Activated naive CD4-positive, alpha-beta T cell treated with Interleukin-2 at 50 U/mL for 16 hours (primary cell): ENCODE results near the gene GPR45.
"Not testable (repeated sequence)": the region's sequence is repeated elsewhere in the genome, so short reads cannot be mapped to it uniquely, and the experiment has no call there.

ENCODE experiments used
- DNase-seq: peaks from one replicate; pipeline ENCODE4 v3.0.0-alpha.2; 2020

Gene GPR45, protein sequence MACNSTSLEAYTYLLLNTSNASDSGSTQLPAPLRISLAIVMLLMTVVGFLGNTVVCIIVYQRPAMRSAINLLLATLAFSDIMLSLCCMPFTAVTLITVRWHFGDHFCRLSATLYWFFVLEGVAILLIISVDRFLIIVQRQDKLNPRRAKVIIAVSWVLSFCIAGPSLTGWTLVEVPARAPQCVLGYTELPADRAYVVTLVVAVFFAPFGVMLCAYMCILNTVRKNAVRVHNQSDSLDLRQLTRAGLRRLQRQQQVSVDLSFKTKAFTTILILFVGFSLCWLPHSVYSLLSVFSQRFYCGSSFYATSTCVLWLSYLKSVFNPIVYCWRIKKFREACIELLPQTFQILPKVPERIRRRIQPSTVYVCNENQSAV

DNA sequence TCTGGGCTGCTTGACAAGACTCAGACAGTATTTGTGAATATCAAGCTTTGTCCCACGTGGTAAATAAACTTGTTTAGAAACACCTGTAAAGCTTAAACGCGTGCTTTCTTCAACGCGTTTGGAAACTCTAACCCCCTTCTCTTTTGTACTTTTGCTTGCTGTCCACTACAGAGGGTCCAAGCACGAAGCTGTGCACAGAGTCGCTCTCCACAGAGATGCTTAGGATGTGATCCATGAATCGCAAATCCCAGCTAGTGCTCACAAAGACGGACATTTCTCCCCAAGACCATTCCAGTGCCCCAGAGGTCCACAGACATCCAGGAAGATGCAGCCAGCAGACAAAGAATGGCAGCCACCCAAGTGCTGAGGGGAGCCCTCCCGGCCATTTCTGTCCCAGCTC is at the start of gene GPR45:
GPR45 (plus strand) TSS at position 301 of the 400 bp plus-strand sequence. CDS start 116 bp downstream, outside the sequence.
- no peak for DNase-seq

DNA sequence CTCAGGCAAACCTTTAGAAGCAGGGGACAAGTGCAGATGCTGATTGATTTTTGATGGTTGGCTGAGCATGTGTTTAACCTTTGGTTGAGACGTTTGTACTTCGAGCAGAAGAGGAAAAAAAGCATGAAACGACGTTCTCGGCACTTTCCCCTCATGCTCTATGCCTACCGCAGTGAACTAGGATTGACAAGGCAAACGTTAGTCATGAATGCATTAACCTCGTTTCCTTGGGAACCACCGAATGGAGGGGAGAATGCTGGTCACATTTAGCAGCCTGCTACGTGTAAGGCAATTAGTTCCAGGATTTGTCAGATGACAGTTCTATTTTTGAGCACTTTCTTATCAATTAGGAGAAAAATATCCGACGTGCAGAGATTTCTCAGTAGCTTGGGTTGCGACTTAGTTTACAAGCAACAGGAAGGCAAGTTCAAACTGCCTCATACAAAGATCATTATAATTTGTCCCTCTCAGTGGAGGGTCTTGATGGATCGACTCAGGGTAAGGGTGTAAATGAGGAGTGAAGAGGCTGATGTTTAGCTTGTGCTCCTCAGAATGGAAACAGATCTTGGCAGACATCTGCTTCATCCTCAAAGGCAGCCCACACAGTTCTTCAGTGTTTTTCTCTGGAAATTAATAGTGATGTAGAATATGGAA is 47.4 kb upstream of the GPR45 start:
- no peak for DNase-seq

DNA sequence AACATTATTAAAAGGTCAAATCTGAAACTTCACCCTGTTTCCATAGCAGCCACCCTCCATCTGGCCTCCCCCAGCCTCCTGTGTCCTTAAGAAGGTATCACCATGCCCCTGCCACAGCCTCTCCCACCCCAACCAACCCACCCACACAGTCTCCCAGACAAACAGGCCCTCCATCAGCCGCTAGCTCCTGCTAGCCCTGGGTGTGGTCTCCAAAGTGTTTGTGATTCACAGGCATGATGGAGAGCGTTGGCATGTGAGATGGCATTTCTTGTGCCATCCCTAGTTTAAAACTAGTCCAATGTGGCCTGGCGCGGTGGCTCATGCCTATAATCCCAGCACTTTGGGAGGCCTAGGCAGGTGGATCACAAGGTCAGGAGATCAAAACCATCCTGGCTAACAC is 44.9 kb upstream of the GPR45 start:
- no peak for DNase-seq

DNA sequence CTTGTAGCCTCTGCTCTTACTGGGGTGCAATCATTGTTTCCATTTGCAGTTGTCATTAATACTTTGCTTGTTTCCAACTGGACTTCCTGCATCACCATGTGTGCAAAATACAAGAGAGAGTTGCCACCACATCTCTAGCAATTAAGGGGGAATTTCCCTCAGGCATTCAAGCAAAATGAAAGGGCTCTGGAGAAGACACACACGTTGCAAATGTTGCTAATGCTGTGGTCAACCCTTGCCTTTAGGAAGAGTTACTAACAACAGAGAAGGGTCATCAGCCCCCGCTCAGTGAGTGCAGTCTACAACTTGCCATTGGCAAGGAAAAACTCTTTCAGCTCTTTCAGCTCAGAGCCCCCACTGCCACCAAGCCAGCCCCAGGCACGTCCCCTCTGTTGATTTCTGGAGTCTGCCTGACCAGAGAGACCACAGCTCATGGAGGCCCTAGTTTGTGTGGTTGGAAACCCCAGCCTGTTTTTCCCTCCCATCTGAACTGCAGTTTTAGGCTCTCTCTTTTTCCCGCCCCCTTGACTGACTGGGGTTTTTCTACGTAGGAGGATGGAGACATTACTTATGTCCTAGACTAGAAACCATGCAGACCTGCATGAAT is 25.9 kb upstream of the GPR45 start:
- DNase-seq, result no peak

DNA sequence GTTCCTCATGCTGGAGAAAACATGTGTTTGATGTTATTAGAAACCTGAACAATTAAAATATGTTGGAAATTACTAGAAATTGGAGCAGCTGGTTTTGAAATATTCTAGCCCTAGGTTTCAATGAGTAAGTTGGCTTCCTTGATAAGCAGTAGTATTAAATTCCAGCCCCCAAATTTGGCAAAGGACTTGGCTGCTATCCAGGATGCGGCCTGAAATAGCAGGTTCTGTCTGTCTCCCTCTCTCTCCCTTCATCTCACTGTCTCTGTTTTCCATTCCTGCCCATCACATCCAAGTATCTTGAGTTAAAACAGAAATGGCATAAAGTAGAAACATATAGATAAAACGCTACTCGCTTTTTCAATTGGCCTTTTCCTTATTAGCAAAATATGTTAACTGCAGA is 20.9 kb upstream of the GPR45 start:
- DNase-seq, result no peak

DNA sequence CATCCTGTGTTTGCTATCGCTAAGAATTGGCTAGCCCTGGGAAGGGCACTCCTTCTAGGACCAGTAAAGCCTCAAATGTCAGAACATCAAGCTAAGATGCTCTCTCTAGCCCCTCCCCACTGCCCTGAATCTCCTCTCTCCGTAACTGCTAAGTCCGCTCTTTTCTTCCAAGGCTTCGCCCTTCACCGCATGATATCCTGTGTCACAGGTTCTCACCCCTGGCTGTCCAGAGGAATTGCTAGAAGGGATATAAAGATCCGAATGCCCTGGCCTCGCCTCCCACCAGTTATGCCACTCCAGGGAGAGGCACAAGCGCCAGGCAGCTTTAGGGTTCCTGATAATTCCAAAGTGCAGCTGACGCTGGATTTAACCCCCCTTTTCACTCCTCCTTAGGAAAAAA is 17.1 kb upstream of the GPR45 start:
- DNase-seq, result no peak

DNA sequence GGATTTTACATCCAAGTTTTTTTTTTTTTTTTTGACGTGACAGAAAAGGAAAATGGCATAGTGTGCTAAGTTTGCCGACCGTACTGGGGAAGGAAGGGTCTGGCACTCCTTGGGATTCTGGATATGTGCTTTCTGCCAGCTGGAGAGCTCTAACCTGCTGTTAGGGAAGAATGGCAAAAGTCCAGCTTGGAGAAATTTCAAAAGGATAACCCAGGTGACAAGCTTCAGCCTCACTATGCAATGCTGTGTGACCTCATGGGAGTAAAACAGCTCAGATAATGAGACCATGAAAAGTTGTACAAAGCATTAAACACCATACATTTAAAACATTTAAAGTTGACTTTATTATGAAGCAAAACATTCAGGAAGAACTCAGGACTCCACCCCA is 10.3 kb upstream of the GPR45 start:
- no peak for DNase-seq

DNA sequence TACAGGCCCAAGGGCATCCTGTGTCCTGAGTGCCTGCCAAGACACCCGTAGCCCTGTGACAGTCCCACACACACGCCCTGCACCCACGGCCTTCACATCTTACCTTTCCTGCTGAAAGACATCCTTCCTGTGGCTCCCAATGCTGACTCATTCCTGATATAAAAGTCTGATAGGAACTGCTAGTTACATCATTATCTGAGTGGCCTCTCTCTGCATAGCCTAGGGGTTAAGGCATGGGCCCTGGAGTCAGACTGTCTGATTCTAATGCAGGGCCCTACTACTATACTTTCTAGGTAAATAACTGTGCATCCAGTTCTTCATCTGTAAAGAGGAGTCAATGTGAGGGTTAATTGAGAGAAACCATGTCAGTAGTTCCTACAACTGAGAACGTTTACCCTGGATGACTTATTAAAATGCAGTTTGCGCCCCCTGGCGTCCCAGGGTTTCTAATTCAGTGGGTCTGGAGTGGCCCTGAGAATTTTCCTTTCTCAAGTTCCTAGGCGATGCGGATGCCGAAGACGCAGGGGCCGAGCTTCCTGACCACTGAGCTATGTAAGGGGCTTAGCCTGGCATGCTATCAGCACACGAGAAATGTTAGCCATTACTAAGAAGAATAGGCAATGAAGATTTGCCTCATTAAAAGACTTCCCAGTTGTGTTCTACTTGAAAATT is 6.0 kb upstream of the GPR45 start:
- DNase-seq, result peak; percentile 62

DNA sequence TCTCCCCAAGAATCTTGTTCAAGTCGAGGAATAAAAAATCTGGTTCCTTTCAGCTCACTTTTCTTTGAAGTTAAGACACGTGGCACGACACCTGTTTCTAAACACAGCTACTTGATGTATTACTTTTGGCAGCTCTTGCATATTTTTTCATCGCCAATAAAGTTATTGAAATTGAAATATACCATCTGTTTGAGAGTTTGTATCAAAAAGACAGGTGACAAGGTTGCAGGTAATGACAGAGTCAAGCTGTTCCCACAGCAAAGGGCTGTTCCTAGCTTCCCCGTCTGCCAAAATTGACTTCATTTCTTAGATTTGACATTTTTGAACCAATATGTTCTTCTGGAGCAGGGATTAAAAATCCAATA is 5.5 kb upstream of the GPR45 start:
- no peak for DNase-seq

DNA sequence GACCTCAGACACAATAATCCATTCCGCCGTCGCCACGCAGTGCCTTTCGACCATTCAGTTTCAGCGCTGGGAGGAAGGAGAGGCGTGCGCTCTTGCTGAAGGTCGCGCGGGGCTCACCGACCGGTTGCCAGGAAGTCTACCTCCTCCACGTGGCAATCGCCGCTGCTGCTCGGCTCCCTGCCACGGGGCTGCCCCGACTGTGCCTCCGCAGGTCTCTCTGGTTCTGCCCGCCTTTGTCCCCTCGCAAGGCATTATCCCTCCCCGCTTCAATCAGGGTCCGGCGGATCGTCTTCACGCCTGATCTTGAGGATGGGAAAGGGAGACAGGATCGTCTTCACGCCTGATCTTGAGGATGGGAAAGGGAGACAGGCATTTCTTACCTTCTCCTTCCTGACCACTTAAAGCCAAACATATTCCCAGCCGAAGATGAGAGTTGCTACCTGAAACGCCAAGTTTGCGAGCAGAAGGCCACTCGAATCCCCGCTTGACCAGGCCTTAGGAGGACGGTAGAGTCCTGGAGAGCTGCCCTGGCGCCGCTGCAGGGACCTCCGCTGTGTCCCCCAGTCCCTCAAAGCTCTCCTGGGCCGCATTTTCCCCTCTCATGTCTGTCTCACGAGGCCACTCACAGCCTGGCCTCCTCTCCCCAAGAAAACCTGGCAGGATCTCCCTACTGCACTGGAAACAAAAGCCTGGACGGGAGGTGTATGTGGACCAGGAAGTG is 4.3 kb upstream of the GPR45 start:
- no peak for DNase-seq

DNA sequence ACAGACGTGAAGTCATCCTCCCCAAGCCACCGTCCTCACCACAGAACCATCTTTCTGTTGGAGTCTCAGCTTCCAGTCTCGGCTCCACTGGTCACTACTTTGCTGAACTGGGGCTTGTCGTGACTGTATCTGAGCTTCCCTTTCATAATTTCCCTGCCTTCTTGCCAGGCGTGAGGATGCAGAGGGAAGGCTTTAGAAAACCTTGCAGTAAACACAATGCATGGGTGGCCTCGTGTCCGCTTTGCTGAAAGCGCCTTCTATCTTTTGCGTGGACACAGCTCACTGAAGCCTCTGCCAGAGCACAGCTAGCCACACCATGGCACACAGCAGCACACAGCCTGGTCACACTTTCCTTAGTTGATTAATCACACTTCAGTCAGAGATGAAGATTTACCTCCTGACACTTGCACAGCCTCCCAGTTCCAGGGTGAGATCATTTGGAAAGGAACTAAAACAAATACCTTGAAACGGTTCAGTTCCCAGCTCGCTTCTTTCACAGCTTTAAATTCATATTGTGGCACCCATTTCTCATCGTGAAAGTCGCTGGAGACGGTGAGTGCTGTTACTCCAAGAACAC is 2.8 kb upstream of the GPR45 start:
- DNase-seq, result no peak

DNA sequence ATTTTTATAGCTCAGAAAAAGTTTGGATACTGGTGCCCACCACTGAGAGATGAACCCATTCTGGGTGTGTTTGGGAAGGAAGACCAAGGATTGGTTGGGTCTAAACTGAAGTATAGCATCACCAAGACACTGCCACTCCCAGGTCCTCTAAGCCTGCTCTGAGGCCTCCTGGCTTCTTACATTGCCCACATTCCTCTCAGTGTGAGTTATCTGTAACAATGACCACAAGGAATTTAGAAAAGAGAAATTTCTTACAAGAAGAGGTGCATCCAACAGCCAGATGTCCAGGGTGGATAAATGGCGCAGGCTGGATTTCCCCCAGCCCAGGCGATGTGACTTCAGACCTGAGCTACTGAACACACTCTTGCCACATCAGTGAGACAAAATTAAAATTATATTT is 1.6 kb upstream of the GPR45 start:
- DNase-seq, result no peak

DNA sequence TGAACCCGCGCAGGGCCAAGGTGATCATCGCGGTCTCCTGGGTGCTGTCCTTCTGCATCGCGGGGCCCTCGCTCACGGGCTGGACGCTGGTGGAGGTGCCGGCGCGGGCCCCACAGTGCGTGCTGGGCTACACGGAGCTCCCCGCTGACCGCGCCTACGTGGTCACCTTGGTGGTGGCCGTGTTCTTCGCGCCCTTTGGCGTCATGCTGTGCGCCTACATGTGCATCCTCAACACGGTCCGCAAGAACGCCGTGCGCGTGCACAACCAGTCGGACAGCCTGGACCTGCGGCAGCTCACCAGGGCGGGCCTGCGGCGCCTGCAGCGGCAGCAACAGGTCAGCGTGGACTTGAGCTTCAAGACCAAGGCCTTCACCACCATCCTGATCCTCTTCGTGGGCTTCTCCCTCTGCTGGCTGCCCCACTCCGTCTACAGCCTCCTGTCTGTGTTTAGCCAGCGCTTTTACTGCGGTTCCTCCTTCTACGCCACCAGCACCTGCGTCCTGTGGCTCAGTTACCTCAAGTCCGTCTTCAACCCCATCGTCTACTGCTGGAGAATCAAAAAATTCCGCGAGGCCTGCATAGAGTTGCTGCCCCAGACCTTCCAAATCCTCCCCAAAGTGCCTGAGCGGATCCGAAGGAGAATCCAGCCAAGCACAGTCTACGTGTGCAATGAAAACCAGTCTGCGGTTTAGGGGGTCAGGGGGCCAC is 897 bp downstream of the GPR45 start:
- no peak for DNase-seq

DNA sequence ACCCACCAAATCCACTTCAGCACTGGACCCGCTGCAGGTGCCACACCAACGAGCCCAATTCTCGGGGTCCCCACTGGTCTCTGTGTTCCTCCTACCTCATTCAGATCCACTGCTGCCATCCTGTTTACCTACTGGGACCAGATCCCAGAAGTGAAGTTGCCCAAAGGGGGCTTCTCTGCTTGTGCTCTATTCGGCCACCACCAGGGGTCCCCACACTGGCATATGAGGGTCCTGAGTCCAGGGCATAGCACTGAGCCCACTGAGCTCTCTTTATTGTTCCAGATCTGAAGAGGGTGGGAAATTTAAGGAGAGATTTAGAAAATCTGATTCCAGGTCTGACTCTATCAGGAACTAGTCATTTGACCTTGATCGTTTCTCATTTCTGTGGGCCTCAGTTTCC is 2.4 kb downstream of the GPR45 start:
- DNase-seq, result no peak

DNA sequence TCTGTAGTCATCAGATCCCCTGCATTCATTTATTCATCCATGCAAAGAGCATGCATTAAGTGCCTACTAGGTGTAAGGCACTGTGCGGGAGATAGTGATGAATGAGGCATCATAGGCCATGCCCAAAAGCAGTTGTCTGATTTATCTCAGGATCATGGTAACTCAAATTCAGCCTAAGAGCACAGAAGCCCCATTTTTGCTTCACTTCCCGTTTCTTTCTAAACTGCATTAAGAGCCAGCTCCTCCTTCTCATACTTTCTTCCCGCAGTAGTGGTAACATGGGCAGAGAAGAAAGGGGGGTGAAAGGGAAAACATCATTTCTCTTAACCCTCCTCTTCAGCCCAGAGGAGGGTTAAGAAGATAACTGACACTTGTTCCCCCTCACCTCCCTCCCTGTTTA is 2.9 kb downstream of the GPR45 start:
- no peak for DNase-seq

DNA sequence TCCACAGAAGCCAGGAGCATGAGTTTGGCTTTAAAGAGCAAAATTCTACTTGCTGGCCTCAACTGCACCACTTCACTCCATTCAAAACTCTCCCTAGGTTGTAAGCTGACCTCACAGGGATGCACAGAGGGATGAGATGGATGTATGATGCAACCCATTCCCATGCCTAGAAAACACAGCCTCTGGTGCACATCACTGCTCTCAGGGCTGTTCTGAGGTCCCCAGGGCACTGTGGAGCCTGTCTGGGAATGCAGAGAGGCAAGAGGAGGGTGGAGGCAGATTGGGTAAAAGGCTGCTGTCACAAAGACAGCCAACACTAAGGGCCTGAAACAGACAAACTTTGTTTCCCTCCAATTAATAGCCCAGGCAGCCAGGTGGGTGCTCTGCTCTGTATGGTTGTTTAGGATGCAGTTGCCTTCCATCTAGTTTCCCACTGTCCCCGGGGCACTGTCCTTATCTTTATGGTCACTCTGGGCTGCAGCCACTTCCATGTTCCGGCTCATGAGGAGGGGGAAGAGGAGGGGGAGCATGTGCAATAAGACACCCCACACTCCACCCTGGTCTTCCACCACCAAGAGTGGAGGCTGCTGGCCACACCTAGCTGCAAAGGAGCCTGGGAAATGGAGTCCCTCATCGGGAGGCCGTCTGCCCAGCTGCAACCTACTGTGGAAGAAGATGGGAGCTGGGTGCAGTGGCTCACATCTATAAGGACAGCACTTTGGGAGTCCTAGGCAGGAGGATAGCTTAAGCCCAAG is 7.0 kb downstream of the GPR45 start:
- DNase-seq, result no peak

DNA sequence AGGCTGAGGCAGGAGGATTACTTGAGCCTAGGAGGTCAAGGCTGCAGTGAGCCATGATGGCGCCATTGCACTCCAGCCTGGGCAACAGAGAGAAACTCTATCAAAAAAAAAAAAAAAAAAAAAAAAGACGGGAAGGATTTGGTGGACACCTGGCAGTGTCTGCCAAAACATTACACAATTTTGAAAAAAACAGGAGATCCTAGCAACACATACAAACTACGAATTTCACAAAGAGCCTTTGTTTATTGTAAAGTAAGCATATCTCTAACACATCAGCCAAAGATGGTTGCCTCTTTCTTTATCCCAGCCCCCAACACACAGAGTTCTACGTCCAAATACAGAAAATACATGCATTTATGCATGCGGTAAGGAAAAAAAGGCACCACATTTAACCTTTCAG is 7.6 kb downstream of the GPR45 start:
- no peak for DNase-seq

DNA sequence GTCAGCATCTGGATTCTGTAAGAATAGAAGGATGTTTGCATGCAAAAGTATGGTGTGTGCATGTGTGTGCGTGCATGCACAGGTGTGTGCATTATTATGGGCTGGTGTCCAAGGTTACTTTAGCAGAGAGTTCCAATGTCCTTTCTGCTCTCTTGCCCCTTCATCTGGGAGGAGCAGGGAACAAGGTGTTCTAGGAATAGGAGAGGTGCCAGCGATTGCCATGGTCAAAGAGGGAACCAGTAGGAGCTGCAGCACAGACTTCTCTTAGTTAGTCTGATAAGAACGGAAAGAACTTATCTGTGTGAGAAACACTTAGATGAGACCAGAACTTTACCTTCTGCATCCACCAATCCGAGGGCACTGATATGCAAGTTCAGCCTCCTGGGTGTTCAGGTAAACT is 8.3 kb downstream of the GPR45 start:
- no peak for DNase-seq

DNA sequence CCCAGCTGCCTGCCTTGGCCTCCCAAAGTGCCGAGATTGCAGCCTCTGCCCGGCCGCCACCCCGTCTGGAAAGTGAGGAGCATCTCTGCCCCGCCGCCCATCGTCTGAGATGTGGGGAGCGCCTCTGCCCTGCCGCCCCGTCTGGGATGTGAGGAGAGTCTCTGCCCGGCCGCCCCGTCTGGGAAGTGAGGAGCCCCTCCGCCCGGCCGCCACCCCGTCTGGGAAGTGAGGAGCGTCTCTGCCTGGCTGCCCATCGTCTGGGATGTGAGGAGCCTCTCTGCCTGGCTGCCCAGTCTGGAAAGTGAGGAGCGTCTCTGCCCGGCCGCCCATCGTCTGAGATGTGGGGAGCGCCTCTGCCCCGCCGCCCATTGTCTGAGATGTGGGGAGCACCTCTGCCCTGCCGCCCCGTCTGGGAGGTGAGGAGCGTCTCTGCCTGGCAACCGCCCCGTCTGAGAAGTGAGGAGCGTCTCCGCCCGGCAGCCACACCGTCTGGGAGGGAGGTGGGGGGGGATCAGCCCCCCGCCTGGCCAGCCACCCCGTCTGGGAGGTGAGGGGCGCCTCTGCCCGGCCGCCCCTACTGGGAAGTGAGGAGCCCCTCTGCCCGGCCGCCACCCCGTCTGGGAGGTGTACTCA is 9.6 kb downstream of the GPR45 start:
- DNase-seq, result not testable (repeated sequence)

DNA sequence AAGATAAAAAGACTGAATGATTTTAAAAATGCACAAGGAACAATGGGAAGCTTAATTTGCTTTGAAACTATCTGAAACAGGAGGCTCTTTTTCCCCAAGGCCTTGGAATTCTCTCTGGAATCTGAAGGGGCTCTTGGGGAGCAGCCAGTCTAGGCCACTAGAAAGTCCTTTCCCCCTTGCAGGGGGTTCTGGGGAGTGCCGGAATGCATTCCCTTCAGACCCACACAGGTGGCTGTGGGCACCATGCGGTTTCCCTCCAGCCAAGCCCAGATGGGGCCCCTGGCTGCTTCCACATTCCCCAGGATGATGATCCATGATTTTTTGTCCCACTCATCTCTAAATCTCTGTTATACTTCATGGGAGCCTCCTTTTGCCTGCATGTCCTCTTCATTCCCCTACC is 10.7 kb downstream of the GPR45 start:
- DNase-seq, result no peak
